ENCODE measurements around the gene SCUBE3.

Gene SCUBE3

GRCh38 chr6:35267897-35268296, 54.1 kb downstream of the SCUBE3 start:
- Histone ChIP-seq H3K4me2 (ENCODE audit: insufficient read depth, low read length) (no peak overlapping the region), H3K79me2 (ENCODE audit: insufficient read depth, low read length) (peaks cover 13% of the 10 kb centered on the region), H3K9me3 (ENCODE audit: insufficient read depth, low read length, severe bottlenecking) (no peaks in the 10 kb centered on the region), H3K9ac (ENCODE audit: low read depth, low read length) (no peak overlapping the region), H3K4me1 (ENCODE audit: insufficient read depth, low read length) (no peaks in the 10 kb centered on the region; the same call in 1 of the 2 replicates), H3K27me3 (ENCODE audit: insufficient read depth, low read length, poor library complexity) (no peaks in the 10 kb centered on the region), H3K4me3 (ENCODE audit: low read depth in 1 of 2, low read length in 2 of 2) (no peak overlapping the region), H4K20me1 (ENCODE audit: insufficient read depth, low read length) (peaks cover 5% of the 10 kb centered on the region; the same call in 1 of the 2 replicates), H3K27ac (ENCODE audit: low read length) (no peak overlapping the region), H2AFZ (ENCODE audit: low read depth, low read length) (no peak overlapping the region), H3K36me3 (ENCODE audit: insufficient read depth, low read length) (no peaks in the 10 kb centered on the region)
- no peak for ATAC-seq (ENCODE audit: insufficient read depth, low read depth)
- no peak for TF ChIP-seq CTCF (IDR thresholded peaks at IDR 0.05; ENCODE audit: borderline replicate concordance, extremely low read depth, low read length, poor library complexity, severe bottlenecking)
- TF ChIP-seq EZH2 (IDR thresholded peaks at IDR 0.05; ENCODE audit: borderline replicate concordance, low read depth, low read length, severe bottlenecking): no peak
- no peak for DNase-seq

DNA sequence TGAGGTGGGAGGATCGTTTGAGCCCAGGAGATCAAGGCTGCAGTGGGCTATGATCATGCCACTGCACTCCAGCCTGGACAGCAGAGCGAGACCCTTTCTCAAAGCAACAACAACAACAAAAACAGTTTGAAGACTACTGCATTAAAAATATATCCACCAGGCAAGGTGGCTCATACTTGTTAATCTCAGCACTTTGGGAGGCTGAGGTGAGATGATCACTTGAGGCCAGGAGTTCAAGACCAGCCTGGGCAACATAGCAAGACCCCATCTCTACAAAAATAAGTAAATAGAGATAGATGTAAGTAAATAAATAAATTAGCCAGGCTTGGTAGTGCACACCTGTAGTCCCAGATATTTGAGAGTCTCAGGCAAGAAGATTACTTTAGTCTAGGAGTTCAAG, 58.2 kb downstream of the SCUBE3 start:
- ATAC-seq (ENCODE audit: insufficient read depth, low read depth) (no peak), DNase-seq (no peak)
- TF ChIP-seq CTCF (IDR thresholded peaks at IDR 0.05; ENCODE audit: borderline replicate concordance, extremely low read depth, low read length, poor library complexity, severe bottlenecking) (no peak), EZH2 (IDR thresholded peaks at IDR 0.05; ENCODE audit: borderline replicate concordance, low read depth, low read length, severe bottlenecking) (no peak)
- H3K79me2 ChIP-seq (ENCODE audit: insufficient read depth, low read length): peaks cover 6% of the 10 kb centered on the region; the same call in 1 of the 2 replicates
- H3K36me3 ChIP-seq (ENCODE audit: insufficient read depth, low read length): no peaks in the 10 kb centered on the region
- peaks cover 5% of the 10 kb centered on the region; the same call in 1 of the 2 replicates for H4K20me1 ChIP-seq (ENCODE audit: insufficient read depth, low read length)
- no peaks in the 10 kb centered on the region for H3K4me1 ChIP-seq (ENCODE audit: insufficient read depth, low read length)
- no peaks in the 10 kb centered on the region for H3K9me3 ChIP-seq (ENCODE audit: insufficient read depth, low read length, severe bottlenecking)
- H3K27me3 ChIP-seq (ENCODE audit: insufficient read depth, low read length, poor library complexity): no peaks in the 10 kb centered on the region
- H3K4me3 ChIP-seq (ENCODE audit: low read depth in 1 of 2, low read length in 2 of 2): no peak overlapping the region
- no peak overlapping the region for H3K4me2 ChIP-seq (ENCODE audit: insufficient read depth, low read length)
- no peak overlapping the region for H3K27ac ChIP-seq (ENCODE audit: low read length)
- no peak overlapping the region for H3K9ac ChIP-seq (ENCODE audit: low read depth, low read length)
- H2AFZ ChIP-seq (ENCODE audit: low read depth, low read length): no peak overlapping the region

DNA sequence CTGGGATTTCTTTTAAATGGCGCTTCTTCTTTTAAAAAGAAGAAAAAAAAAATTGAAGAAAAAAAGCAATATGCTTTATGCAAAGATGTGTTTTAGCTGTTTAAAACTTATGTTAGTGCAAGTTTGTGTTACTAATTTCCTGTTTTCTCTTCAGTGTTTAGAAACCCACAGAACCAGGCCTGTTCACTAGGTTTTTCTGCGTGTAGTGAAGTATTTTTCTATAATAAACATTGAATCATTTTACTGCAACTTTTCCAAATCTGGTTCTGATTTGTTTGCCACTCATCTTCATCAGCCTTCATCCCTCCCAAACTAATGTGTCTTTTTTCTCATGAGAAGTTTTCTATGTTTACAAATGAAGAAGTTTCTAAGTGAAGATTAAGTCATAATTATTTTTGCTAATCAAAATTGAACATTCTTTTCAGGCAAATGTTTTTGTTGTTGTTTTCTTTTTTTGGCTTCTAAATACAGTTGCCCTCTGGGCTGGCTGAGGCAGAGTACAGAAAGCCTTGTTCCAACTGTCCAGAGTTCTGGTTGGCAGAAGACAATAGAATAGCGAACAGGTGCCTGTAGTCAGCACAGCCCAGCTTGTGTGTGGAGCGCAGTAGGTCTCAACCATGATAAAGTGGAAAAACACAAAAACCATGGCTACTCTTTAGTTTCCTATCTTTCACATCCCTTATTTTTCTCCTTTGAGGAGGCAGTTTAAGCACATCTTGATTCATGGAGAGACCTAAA, 60.2 kb downstream of the SCUBE3 start:
- Histone ChIP-seq H3K9ac (ENCODE audit: low read depth, low read length) (no peak overlapping the region), H3K36me3 (ENCODE audit: insufficient read depth, low read length) (no peaks in the 10 kb centered on the region), H3K4me1 (ENCODE audit: insufficient read depth, low read length) (no peaks in the 10 kb centered on the region), H3K27ac (ENCODE audit: low read length) (no peak overlapping the region), H3K27me3 (ENCODE audit: insufficient read depth, low read length, poor library complexity) (no peaks in the 10 kb centered on the region), H3K4me2 (ENCODE audit: insufficient read depth, low read length) (no peak overlapping the region), H3K9me3 (ENCODE audit: insufficient read depth, low read length, severe bottlenecking) (no peaks in the 10 kb centered on the region), H3K4me3 (ENCODE audit: low read depth in 1 of 2, low read length in 2 of 2) (no peak overlapping the region), H3K79me2 (ENCODE audit: insufficient read depth, low read length) (0 out of 2 replicates have a peak, but pooled peaks cover 2% of the 10 kb centered on the region), H4K20me1 (ENCODE audit: insufficient read depth, low read length) (peaks cover 6% of the 10 kb centered on the region; the same call in 1 of the 2 replicates), H2AFZ (ENCODE audit: low read depth, low read length) (no peak overlapping the region)
- ATAC-seq (ENCODE audit: insufficient read depth, low read depth) (no peak), DNase-seq (no peak)
- TF ChIP-seq EZH2 (IDR thresholded peaks at IDR 0.05; ENCODE audit: borderline replicate concordance, low read depth, low read length, severe bottlenecking): no peak
- TF ChIP-seq CTCF (IDR thresholded peaks at IDR 0.05; ENCODE audit: borderline replicate concordance, extremely low read depth, low read length, poor library complexity, severe bottlenecking): no peak
